Astrocyte of the cerebellum (primary cell): ENCODE data around the gene SECISBP2.

ENCODE experiments used
- DNase-seq: peaks from one replicate; pipeline ENCODE4 v3.0.0-alpha.2; 2011; ENCODE audit warnings: low read depth
- H3K4me3 ChIP-seq: 2 replicates; pipeline ENCODE4 v1.5.1; 2011; ENCODE audit warnings: mild to moderate bottlenecking, low read depth, low read length, moderate library complexity
- in situ Hi-C: cut with HindIII; loops from 2 replicates; pipeline ENCODE4 v1.10.0; 2017; ENCODE audit warnings: low sequenced_read_pairs
- TF ChIP-seq, protein P1 (sequence below): IDR thresholded peaks from 2 replicates; pipeline ENCODE4 v1.5.1; 2012; ENCODE audit warnings: low read length, low read depth, moderate library complexity, mild to moderate bottlenecking; ENCODE audit errors: missing control alignments

SECISBP2 gene

DNA sequence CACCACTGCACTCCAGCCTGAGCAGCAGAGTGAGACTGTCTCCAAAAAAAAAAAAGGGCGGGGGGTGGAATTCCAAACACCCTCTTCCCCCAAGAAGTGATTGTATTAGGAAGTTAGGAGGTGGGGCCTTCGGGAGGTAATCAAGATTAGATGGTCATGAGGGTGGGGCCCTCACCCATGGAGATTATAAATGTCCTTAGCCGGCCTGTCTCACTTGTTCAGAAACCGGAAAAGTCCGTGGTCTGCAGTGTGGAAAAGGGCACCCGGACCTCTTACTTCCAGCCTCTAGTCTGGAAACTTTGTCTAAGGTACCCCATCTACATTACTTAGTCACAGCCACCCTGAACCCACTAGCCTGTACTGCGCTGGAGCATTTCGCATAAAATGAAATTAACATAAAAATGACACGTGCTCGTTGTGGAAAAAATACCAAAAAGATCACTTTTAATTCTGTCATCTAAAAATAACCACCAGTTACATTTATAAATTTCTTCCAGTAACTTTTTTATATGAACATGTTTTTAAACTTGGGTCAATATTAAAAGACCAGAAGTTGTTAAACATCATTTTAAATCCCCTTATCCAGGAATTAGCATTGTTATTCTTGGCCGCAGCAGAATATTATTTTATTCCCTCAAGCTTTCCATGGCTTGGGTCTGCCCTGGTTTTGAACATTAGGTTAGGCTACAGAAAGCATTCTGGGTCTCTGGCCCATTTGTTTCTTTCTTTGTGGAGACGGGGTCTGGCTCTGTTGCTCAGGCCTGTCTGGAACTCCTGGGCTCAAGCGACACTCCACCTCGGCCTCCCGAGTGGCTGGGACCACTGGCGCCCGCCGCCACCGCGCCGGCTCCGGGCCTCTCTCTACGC lies 8.5 kb upstream of the SECISBP2 start:
- TF ChIP-seq, protein P1, sequence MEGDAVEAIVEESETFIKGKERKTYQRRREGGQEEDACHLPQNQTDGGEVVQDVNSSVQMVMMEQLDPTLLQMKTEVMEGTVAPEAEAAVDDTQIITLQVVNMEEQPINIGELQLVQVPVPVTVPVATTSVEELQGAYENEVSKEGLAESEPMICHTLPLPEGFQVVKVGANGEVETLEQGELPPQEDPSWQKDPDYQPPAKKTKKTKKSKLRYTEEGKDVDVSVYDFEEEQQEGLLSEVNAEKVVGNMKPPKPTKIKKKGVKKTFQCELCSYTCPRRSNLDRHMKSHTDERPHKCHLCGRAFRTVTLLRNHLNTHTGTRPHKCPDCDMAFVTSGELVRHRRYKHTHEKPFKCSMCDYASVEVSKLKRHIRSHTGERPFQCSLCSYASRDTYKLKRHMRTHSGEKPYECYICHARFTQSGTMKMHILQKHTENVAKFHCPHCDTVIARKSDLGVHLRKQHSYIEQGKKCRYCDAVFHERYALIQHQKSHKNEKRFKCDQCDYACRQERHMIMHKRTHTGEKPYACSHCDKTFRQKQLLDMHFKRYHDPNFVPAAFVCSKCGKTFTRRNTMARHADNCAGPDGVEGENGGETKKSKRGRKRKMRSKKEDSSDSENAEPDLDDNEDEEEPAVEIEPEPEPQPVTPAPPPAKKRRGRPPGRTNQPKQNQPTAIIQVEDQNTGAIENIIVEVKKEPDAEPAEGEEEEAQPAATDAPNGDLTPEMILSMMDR, result no peak
- no peak for DNase-seq
- in situ Hi-C loops, result loop anchor here (10.0 kb wide), 1 partner anchor 625 kb away; no protein-coding TSS in a partner anchor

DNA sequence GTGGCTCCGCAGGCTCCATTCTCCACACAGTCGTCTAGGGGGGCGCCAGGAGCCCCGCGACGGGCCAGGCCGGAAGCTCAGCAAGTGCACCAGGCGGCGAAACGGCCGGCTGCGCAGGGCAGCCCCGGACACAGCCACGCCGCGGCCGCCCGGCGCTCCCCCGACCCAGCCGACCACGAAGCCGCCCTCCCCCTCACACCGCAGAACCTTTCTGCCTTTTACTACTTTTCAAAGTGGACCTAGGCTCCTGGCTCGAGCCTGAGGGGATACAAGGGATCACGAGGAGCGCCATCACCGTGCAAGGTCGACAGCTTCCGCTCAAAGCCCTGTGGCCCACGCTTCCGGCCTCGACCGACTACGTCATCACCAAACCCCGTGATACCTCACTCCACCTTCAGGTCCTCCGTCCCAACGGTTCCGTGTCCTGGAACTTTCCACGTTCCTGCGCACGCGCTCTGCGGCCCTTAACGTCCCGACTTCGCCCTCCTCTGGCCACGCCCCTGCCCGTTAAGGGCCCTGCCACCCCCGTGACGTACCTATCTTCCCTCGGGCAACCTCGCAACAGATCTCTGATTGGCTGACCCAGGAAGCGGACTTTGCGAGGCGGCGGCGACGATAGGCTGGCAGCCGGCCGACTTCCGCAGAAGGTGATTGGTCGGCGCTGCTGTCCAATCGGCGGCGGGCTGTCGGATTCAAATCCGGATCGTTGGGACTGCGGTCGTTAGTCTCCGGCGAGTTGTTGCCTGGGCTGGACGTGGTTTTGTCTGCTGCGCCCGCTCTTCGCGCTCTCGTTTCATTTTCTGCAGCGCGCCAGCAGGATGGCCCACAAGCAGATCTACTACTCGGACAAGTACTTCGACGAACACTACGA lies 7.6 kb upstream of the SECISBP2 start, which contains the start of gene CKS2:
TSS of gene CKS2 (plus strand) at position 721 of the 871 bp plus-strand sequence. CDS start at position 819, 98 bp downstream.
- peak; percentile 100 for DNase-seq
- peak within 1 kb of the TSS; percentile 83 for H3K4me3 ChIP-seq
- in situ Hi-C loops, result loop anchor here (10.0 kb wide), 1 partner anchor 624 kb away; no protein-coding TSS in a partner anchor
- TF ChIP-seq, protein P1, result peak; percentile 1

More for the DNA sequence above, 8.5 kb upstream of the SECISBP2 start:
- H3K4me3 ChIP-seq, result peak overlapping the region; percentile 83

DNA sequence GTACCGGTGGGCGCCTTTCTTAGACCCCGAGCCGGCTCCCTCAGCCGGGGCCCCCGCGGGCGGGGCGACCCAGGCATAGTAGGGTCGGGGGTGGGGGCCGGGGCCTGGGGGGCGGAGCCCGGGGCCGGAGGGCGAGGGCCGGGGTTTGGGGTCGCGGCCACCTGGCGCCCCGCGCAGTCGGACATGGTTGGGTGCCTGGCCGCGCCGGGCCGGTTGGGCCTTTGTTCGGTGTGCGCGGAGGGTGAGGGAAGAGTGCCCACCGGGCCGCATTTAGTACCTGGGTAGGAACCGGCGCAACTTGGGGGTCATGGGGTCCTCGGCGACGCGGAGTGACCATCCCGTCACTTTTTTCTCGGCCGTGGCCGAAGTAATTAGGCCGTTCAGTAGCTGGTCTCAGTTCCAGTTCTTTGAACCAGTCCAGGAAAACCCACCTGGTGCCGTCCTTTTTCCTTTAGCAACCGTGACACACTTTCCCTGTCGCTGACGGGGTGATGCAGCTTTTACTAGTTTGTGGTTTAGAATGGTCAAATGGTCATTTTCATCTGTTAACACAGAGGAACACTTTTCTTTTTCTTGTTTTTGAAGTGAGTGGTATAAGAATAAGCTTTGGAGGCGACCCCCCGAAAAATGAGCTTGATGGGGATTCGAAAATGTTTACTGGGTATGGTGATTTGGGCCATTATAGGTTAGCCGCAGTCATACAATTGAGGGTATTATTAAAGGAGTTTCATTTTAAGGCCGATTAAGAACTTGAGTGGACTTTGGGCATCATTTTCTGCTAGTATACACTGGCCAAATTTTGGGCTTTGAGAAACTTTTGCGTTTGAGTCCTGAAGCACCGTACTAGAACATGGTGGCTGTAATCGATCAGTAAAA lies 6.7 kb upstream of the SECISBP2 start:
- DNase-seq, result no peak
- in situ Hi-C loops, result loop anchor here (10.0 kb wide), 1 partner anchor 623 kb away; no protein-coding TSS in a partner anchor
- peak overlapping the region; percentile 83 for H3K4me3 ChIP-seq
- TF ChIP-seq, protein P1, result no peak

DNA sequence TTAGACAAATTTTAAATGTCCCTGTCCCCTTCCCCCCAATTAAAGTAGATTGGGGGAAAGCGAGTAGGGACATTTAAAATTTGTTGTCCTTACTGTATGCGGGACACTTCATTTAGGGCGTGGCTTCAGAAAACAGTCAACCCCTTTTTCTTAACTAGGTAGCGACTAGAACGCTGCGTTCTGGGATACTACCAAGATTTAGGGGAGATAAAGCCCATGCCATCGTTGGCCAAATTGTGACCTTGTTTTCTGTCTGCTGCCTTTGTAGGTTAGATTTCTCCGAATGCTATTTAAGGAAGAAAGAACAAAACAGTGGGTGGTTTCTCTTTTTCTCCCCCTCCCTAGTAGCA lies 6.1 kb upstream of the SECISBP2 start:
- in situ Hi-C loops, result loop anchor here (10.0 kb wide), 1 partner anchor 623 kb away; no protein-coding TSS in a partner anchor
- no peak for DNase-seq
- TF ChIP-seq, protein P1, result no peak
- peak overlapping the region; percentile 83 for H3K4me3 ChIP-seq

DNA sequence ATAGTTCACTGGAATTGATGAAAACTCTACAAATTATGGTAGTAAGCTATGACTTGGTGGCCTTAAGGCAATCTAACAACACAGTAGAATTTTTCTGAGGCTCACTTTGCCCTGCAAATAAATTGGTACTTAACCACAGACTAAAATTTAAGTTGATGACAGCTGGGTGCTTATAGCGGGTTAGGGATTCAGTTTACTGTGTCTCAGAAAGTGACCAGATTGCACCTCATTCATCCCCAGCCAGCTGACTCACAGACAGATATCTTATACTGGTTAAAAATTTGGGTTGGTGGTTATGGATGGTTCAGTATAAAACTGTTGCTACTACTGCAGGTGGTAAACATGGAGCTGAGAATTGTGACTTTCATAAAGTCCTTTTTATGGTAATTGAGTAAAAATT lies 4.5 kb upstream of the SECISBP2 start:
- TF ChIP-seq, protein P1, result no peak
- peak overlapping the region; percentile 83 for H3K4me3 ChIP-seq
- no peak for DNase-seq
- in situ Hi-C loops, result loop anchor here (10.0 kb wide), 1 partner anchor 621 kb away; no protein-coding TSS in a partner anchor
